CD4-positive, alpha-beta T cell treated with Interferon alpha-2 for 1 hour (primary cell): ENCODE results near the gene ACO2.

Experiments
- DNase-seq, 2 donors: peaks; one replicate each; pipeline ENCODE4 v3.0.0-alpha.2; 2020 to 2022

The ACO2 gene

GRCh38 chr22:41491374-41492100 lies 22.6 kb downstream of the ACO2 start:
- no peak for DNase-seq

- DNase-seq, result no peak
These were observed 29.5 kb downstream of the ACO2 start for GRCh38 chr22:41498303-41498835.

GRCh38 chr22:41499624-41500280 lies 30.8 kb downstream of the ACO2 start:
- DNase-seq, result no peak

- no peak for DNase-seq
These were observed 31.4 kb downstream of the ACO2 start for GRCh38 chr22:41500303-41500702.

- peak; percentile 23 to 36 for DNase-seq
These were observed 32.3 kb downstream of the ACO2 start for GRCh38 chr22:41501209-41501608.

- no peak for DNase-seq
These were observed 35.5 kb downstream of the ACO2 start for GRCh38 chr22:41504397-41504796.

GRCh38 chr22:41504816-41505215 lies 35.9 kb downstream of the ACO2 start:
- no peak for DNase-seq

GRCh38 chr22:41505511-41506220 lies 36.7 kb downstream of the ACO2 start:
- DNase-seq, result no peak

GRCh38 chr22:41507330-41508063 lies 38.6 kb downstream of the ACO2 start:
- DNase-seq, result no peak

GRCh38 chr22:41508770-41509170 lies 39.9 kb downstream of the ACO2 start:
- no peak for DNase-seq

- no peak for DNase-seq
These were observed 42.6 kb downstream of the ACO2 start for GRCh38 chr22:41511521-41511968.

- DNase-seq, result no peak
These were observed 43.7 kb downstream of the ACO2 start for GRCh38 chr22:41512421-41513194.

- no peak for DNase-seq
These were observed 44.5 kb downstream of the ACO2 start for GRCh38 chr22:41513391-41513790.

- no peak for DNase-seq
These were observed 47.5 kb downstream of the ACO2 start for GRCh38 chr22:41516462-41516861.

- DNase-seq, result peak; percentile 7 to 49
These were observed 48.5 kb downstream of the ACO2 start for GRCh38 chr22:41517172-41518047.

GRCh38 chr22:41518048-41518347 lies 49.1 kb downstream of the ACO2 start:
- DNase-seq, result no peak

- DNase-seq, result no peak
These were observed 52.2 kb downstream of the ACO2 start for GRCh38 chr22:41521126-41521525.

- DNase-seq, result no peak
These were observed 53.9 kb downstream of the ACO2 start for GRCh38 chr22:41522813-41523212.

GRCh38 chr22:41523464-41524221 lies 54.7 kb downstream of the ACO2 start:
- DNase-seq, result no peak

- DNase-seq, result no peak
These were observed 55.3 kb downstream of the ACO2 start for GRCh38 chr22:41524251-41524661.
